H1 (cell line): ENCODE data around the gene APBB3. TPM values are rescaled to one million over a fixed set of nuclear protein-coding genes. Genes with fewer than 3 reads are reported as not detected.

Source experiments
- CTCF ChIA-PET: fragments of 300-600 bp; sonication (Branson Sonifier 250); formaldehyde crosslinking; loops from one replicate; lab custom pipeline; 2021; ENCODE audit not compliant: partially characterized antibody; lab: Charles Lee
- POLR2A ChIA-PET: fragments of 300-600 bp; sonication (Branson Sonifier 250); formaldehyde crosslinking; loops from one replicate; lab custom pipeline; 2021; ENCODE audit warnings: inconsistent platforms; ENCODE audit not compliant: partially characterized antibody; lab: Charles Lee
- DNase-seq, 2 experiments: peaks; one replicate each; pipeline versions ENCODE4 v3.0.0 to v3.0.0-alpha.2; 2010 to 2022; ENCODE audit warnings: low spot score in 2 of 2, low read depth in 1 of 2, mixed read lengths in 1 of 2
- FAIRE-seq: peaks from 2 replicates; lab custom pipeline; 2011; peaks lifted over from hg19 to GRCh38; lab: Jason Lieb, UNC
- H2AFZ ChIP-seq: 2 replicates; pipeline ENCODE4 v1.8.1; 2012; ENCODE audit warnings: low read length, inconsistent platforms
- H2AK5ac ChIP-seq: 2 replicates; pipeline ENCODE4 v1.6.1; 2013; ENCODE audit warnings: low read depth, low read length
- H2BK120ac ChIP-seq: replicated peaks from 2 replicates; pipeline ENCODE3; 2013; ENCODE audit warnings: low read depth, low read length, inconsistent platforms
- H2BK12ac ChIP-seq: 2 replicates; pipeline ENCODE4 v1.6.1; 2013; ENCODE audit warnings: low read depth, low read length
- H2BK15ac ChIP-seq: 2 replicates; pipeline ENCODE4 v1.6.1; 2013; ENCODE audit warnings: low read length
- H2BK20ac ChIP-seq: 2 replicates; pipeline ENCODE4 v1.6.1; 2013; ENCODE audit warnings: low read length
- H2BK5ac ChIP-seq: 2 replicates; pipeline ENCODE4 v1.6.1; 2013; ENCODE audit warnings: low read depth, low read length
- H3K14ac ChIP-seq: 2 replicates; pipeline ENCODE4 v1.6.1; 2013; ENCODE audit warnings: inconsistent platforms; ENCODE audit not compliant: insufficient read length
- H3K18ac ChIP-seq: 2 replicates; pipeline ENCODE4 v1.6.1; 2013; ENCODE audit warnings: low read length; ENCODE audit errors: extremely low read depth
- H3K23ac ChIP-seq: 2 replicates; pipeline ENCODE4 v1.6.1; 2013; ENCODE audit warnings: inconsistent platforms; ENCODE audit not compliant: insufficient read length
- H3K23me2 ChIP-seq: 2 replicates; pipeline ENCODE4 v1.6.1; 2013; ENCODE audit warnings: low read depth, low read length
- H3K27ac ChIP-seq: 2 replicates; pipeline ENCODE4 v1.6.1; 2011; ENCODE audit warnings: low read depth, low read length, inconsistent platforms
- H3K27me3 ChIP-seq, 4 experiments: replicated peaks in 1 of 4; 1 replicate in 1 of 4; 2 replicates in 3 of 4; pipeline versions ENCODE4 v1.6.1 to v1.8.1; 2011 to 2013; ENCODE audit warnings: low read length in 3 of 4, mild to moderate bottlenecking in 3 of 4, inconsistent platforms in 2 of 4, mixed read lengths in 2 of 4, moderate library complexity in 1 of 4; ENCODE audit not compliant: control insufficient read depth in 3 of 4, insufficient read depth in 3 of 4; ENCODE audit errors: extremely low read depth in 1 of 4
- H3K36me3 ChIP-seq, 4 experiments: 2 replicates each; pipeline versions ENCODE4 v1.6.1 to v1.8.1; 2011 to 2013; ENCODE audit warnings: mild to moderate bottlenecking in 4 of 4, low read length in 3 of 4, moderate library complexity in 2 of 4, control low read depth in 1 of 4, inconsistent platforms in 1 of 4; ENCODE audit not compliant: insufficient read depth in 4 of 4, control insufficient read depth in 2 of 4
- H3K4ac ChIP-seq: replicated peaks from 2 replicates; pipeline ENCODE3; 2013; ENCODE audit warnings: low read length, low read depth, mixed read lengths, inconsistent platforms; ENCODE audit not compliant: insufficient read length
- H3K4me1 ChIP-seq, 4 experiments: replicated peaks in 1 of 4; 1 replicate in 1 of 4; 2 replicates in 3 of 4; pipeline versions ENCODE4 v1.6.1 to v1.8.1; 2011 to 2013; ENCODE audit warnings: low read length in 3 of 4, inconsistent platforms in 2 of 4, mixed read lengths in 1 of 4; ENCODE audit not compliant: insufficient read depth in 4 of 4, control insufficient read depth in 3 of 4
- H3K4me2 ChIP-seq, 2 experiments: 2 replicates each; pipeline versions ENCODE4 v1.6.1 to v1.8.1; 2011 to 2013; ENCODE audit warnings: low read depth in 2 of 2, low read length in 2 of 2, control low read depth in 1 of 2, inconsistent platforms in 1 of 2, mild to moderate bottlenecking in 1 of 2; ENCODE audit not compliant: insufficient read depth in 1 of 2
- H3K4me3 ChIP-seq, 4 experiments: fragments of 200-600, 300-600 bp in 1 of 4; sonication (generic), shearing (Covaris generic), sonication (Bioruptor Twin) in 1 of 4; 2 replicates each; pipeline versions ENCODE4 v1.5.1 to v1.8.1; 2011 to 2016; ENCODE audit warnings: low read length in 4 of 4, low read depth in 3 of 4, control low read depth in 2 of 4, inconsistent platforms in 2 of 4, mild to moderate bottlenecking in 2 of 4, mixed read lengths in 1 of 4, moderate library complexity in 1 of 4; ENCODE audit not compliant: insufficient read depth in 2 of 4; ENCODE audit errors: extremely low read depth in 1 of 4
- H3K56ac ChIP-seq: replicated peaks from 2 replicates; pipeline ENCODE3; 2013; ENCODE audit warnings: low read depth, mild to moderate bottlenecking, mixed read lengths, low read length, inconsistent platforms; ENCODE audit not compliant: insufficient read length
- H3K79me1 ChIP-seq: 2 replicates; pipeline ENCODE4 v1.6.1; 2013; ENCODE audit warnings: low read depth, low read length, control low read depth
- H3K79me2 ChIP-seq, 2 experiments: 2 replicates each; pipeline versions ENCODE4 v1.6.1 to v1.8.1; 2012 to 2013; ENCODE audit warnings: low read length in 2 of 2, mild to moderate bottlenecking in 2 of 2, inconsistent platforms in 1 of 2; ENCODE audit not compliant: insufficient read depth in 2 of 2, control insufficient read depth in 1 of 2
- H3K9ac ChIP-seq, 4 experiments: replicated peaks in 1 of 4; 1 replicate in 1 of 4; 2 replicates in 3 of 4; pipeline versions ENCODE4 v1.6.1 to v1.8.1; 2011 to 2013; ENCODE audit warnings: low read depth in 3 of 4, low read length in 3 of 4, control low read depth in 2 of 4, mild to moderate bottlenecking in 2 of 4, moderate library complexity in 2 of 4, inconsistent platforms in 1 of 4; ENCODE audit errors: extremely low read depth in 1 of 4
- H3K9me3 ChIP-seq, 2 experiments: 2 replicates each; pipeline versions ENCODE4 v1.6.1 to v1.8.1; 2012 to 2013; ENCODE audit warnings: mild to moderate bottlenecking in 2 of 2, moderate library complexity in 2 of 2, control low read depth in 1 of 2, inconsistent platforms in 1 of 2, low read depth in 1 of 2, low read length in 1 of 2, mixed read lengths in 1 of 2; ENCODE audit not compliant: insufficient read depth in 2 of 2
- H4K20me1 ChIP-seq, 2 experiments: replicated peaks in 1 of 2; 2 replicates each; pipeline versions ENCODE3 to v1.8.1; 2011 to 2013; ENCODE audit warnings: inconsistent platforms in 2 of 2, low read length in 2 of 2, mild to moderate bottlenecking in 1 of 2; ENCODE audit not compliant: insufficient read depth in 2 of 2, control insufficient read depth in 1 of 2
- H4K5ac ChIP-seq: 2 replicates; pipeline ENCODE4 v1.6.1; 2013; ENCODE audit warnings: low read length, low read depth, mixed read lengths, inconsistent platforms; ENCODE audit not compliant: insufficient read length
- H4K8ac ChIP-seq: 2 replicates; pipeline ENCODE4 v1.8.0; 2013; ENCODE audit warnings: mild to moderate bottlenecking, moderate library complexity, low read length, inconsistent platforms; ENCODE audit not compliant: insufficient read depth; ENCODE audit errors: extremely low read depth
- H4K91ac ChIP-seq: replicated peaks from 2 replicates; pipeline ENCODE3; 2013; ENCODE audit warnings: low read length, mixed read lengths, inconsistent platforms; ENCODE audit not compliant: insufficient read length
- FOSL1 ChIP-seq: IDR thresholded peaks from 2 replicates; pipeline ENCODE4 v1.6.1; 2011; ENCODE audit warnings: mild to moderate bottlenecking, low read depth, low read length, moderate library complexity; ENCODE audit not compliant: insufficient read depth
- HDAC6 ChIP-seq: IDR thresholded peaks from one replicate; pipeline ENCODE4 v1.7.1; 2012; ENCODE audit warnings: low read depth, mild to moderate bottlenecking, inconsistent platforms, low read length, moderate library complexity
- RAD21 ChIP-seq, 2 experiments: IDR thresholded peaks in 1 of 2; conservative IDR thresholded peaks in 1 of 2; 2 replicates each; pipeline ENCODE4 v1.6.1; 2011; ENCODE audit warnings: low read depth in 2 of 2, low read length in 2 of 2, improper control_type of control experiment in 1 of 2, inconsistent platforms in 1 of 2, mild to moderate bottlenecking in 1 of 2, moderate library complexity in 1 of 2
- SIN3A ChIP-seq, 2 experiments: IDR thresholded peaks in 1 of 2; conservative IDR thresholded peaks in 1 of 2; 2 replicates each; pipeline ENCODE4 v1.6.1; 2011 to 2012; ENCODE audit warnings: low read length in 2 of 2, improper control_type of control experiment in 1 of 2, low read depth in 1 of 2, mild to moderate bottlenecking in 1 of 2
- ZNF274 ChIP-seq: IDR thresholded peaks from 2 replicates; pipeline ENCODE4 v1.7.0; 2012; ENCODE audit warnings: low read length, borderline replicate concordance; ENCODE audit errors: extremely low read depth
- WGBS, 2 experiments: shearing (Covaris generic) in 1 of 2; methylation state at CpG; one replicate each; pipeline versions ENCODE4 v1.1.6 to v1.1.7; 2013 to 2015; ENCODE audit warnings: low lambda C conversion rate in 2 of 2, mixed read lengths in 2 of 2, inconsistent platforms in 1 of 2, low coverage in 1 of 2, missing lambda C conversion rate in 1 of 2; ENCODE audit not compliant: insufficient replicate concordance in 2 of 2, insufficient coverage in 1 of 2, insufficient read length in 1 of 2; ENCODE audit errors: extremely low coverage in 1 of 2, missing lambda C conversion rate in 1 of 2; 5-methylcytosine and 5-hydroxymethylcytosine counted together
- polyA plus RNA-seq, 7 experiments: library from polyadenylated mRNA; depleted of rRNA in 3 of 7; stranded (reverse) in 5 of 7; unstranded in 2 of 7; fragments of >200 nt in 5 of 7; fragments of 200-250 nt in 2 of 7; gene quantifications; 1 replicate in 5 of 7; 2 replicates in 1 of 7; 4 replicates in 1 of 7; pipeline versions ENCODE4 v1.2.1 to v1.2.3, GENCODE V29; 2011 to 2013; ENCODE audit warnings: missing spikeins in 2 of 7, mixed read lengths in 2 of 7
- total RNA-seq: library from RNA; stranded (reverse); fragmentation: NEBNext Ultra II Directional; extraction: Animal tissue kit (Norgen Biotek cat#: 25700); gene quantifications from 2 replicates; pipeline ENCODE4 v1.2.1, GENCODE V29; 2021
- TF ChIP-seq, protein P1 (sequence below): IDR thresholded peaks from 2 replicates; pipeline ENCODE4 v1.6.1; 2012; ENCODE audit warnings: inconsistent platforms

Gene APBB3
- total and polyA plus RNA-seq, 2 of the 8 experiments (the other 6 are each of a cell fraction or from before 2014, with no cell fraction given) = 16.0 to 21.9 TPM

DNA sequence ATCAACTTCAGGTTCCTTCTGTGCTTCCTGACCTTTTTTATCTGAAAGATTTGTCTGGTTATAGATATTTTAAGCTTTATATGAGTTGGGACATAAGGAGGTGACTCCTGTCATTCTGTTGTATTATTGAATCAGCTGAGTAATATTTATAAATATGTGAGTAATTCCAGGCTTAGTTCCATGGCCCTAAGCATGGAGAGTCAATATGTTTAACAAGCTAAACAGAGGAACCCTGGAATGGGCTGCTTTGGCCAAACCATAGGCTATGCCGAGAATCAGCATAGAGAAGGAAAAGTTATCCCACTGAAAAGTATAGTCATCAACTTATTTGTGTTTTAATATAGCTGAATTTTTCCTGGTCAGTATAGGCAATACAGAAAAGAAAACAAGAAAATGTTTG lies 24.2 kb downstream of the APBB3 start:
- no peak overlapping the region for H4K5ac ChIP-seq
- no peak overlapping the region for H3K56ac ChIP-seq
- no peak overlapping the region for H2BK120ac ChIP-seq
- FAIRE-seq (no peak), DNase-seq (no peak)
- H3K79me1 ChIP-seq = no peaks in the 10 kb centered on the region
- H3K9me3 ChIP-seq = no peaks in the 10 kb centered on the region
- no peak overlapping the region for H3K4ac ChIP-seq
- 90% methylated on average over 1 of the region's 1 CpG; no CpG with 5 or more reads in 1 of the 2 experiments for WGBS, 2 experiments
- H2BK15ac ChIP-seq = no peak overlapping the region
- H3K23ac ChIP-seq = no peak overlapping the region
- peaks cover 13 to 62% (median 42%) of the 10 kb centered on the region in 4 experiments for H3K36me3 ChIP-seq
- H2BK20ac ChIP-seq = no peak overlapping the region
- H2BK12ac ChIP-seq = no peak overlapping the region
- H4K8ac ChIP-seq = no peak overlapping the region
- H3K4me3 ChIP-seq = no peak overlapping the region
- H3K9ac ChIP-seq = no peak overlapping the region
- no peaks in the 10 kb centered on the region for H3K27me3 ChIP-seq
- H2AFZ ChIP-seq = no peak overlapping the region
- no peaks in the 10 kb centered on the region for H3K4me1 ChIP-seq
- no peak overlapping the region for H4K91ac ChIP-seq
- no peak overlapping the region for H2BK5ac ChIP-seq
- H3K27ac ChIP-seq = no peak overlapping the region
- no peaks in the 10 kb centered on the region for H3K23me2 ChIP-seq
- TF ChIP-seq FOSL1 = no peak
- TF ChIP-seq HDAC6 = no peak
- no peak for TF ChIP-seq SIN3A (conservative IDR thresholded peaks at IDR 0.05 in 1 of 2, IDR thresholded peaks at IDR 0.05 in 1 of 2; ENCODE audit: low read depth in 1 of 2, low read length in 2 of 2)
- no peak for TF ChIP-seq RAD21 (IDR thresholded peaks at IDR 0.05 in 1 of 2, conservative IDR thresholded peaks at IDR 0.05 in 1 of 2; ENCODE audit: low read depth in 2 of 2, low read length in 2 of 2)
- TF ChIP-seq, protein P1, sequence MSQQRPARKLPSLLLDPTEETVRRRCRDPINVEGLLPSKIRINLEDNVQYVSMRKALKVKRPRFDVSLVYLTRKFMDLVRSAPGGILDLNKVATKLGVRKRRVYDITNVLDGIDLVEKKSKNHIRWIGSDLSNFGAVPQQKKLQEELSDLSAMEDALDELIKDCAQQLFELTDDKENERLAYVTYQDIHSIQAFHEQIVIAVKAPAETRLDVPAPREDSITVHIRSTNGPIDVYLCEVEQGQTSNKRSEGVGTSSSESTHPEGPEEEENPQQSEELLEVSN = no peak
- no peak for TF ChIP-seq ZNF274
- TF ChIP-seq, all 59 proteins: peak for 0
- POLR2A ChIA-PET = interaction anchor here (14.4 kb wide), 1 partner anchor 19 kb away, joined by 191 read pairs; the partner anchor contains the start of genes APBB3, SLC35A4 and SRA1
- CTCF ChIA-PET = interaction anchor here (0.9 to 1.1 kb wide), 2 partner anchors 52 to 168 kb away, joined by 3 read pairs; no protein-coding TSS in a partner anchor
- Histone ChIP-seq H3K4me2 (no peak overlapping the region), H3K18ac (no peak overlapping the region), H2AK5ac (no peak overlapping the region), H3K14ac (no peak overlapping the region), H4K20me1 (no peaks in the 10 kb centered on the region), H3K79me2 (no peaks in the 10 kb centered on the region)
